AG04449 (cell line): ENCODE data around the gene CSNK2A1.
"Not testable (repeated sequence)": the region's sequence is repeated elsewhere in the genome, so short reads cannot be mapped to it uniquely, and the experiment has no call there.

ENCODE experiments used
- CTCF ChIA-PET: fragments of 350-600 bp; formaldehyde crosslinking; extraction: SDS; loops from one replicate; lab custom pipeline; 2021; ENCODE audit warnings: antibody characterized with exemption; lab: Yijun Ruan, JAX
- POLR2A ChIA-PET: fragments of 400-600, 350-600 bp; formaldehyde crosslinking; extraction: SDS; loops from one replicate; lab custom pipeline; 2020; ENCODE audit warnings: antibody characterized with exemption, inconsistent platforms; lab: Yijun Ruan, JAX
- DNase-seq: peaks from one replicate; pipeline ENCODE4 v3.0.0-alpha.2; 2010; ENCODE audit warnings: low read depth, low spot score
- H3K4me3 ChIP-seq: 2 replicates; pipeline ENCODE4 v1.5.1; 2011; ENCODE audit warnings: low read depth, mild to moderate bottlenecking, control low read depth, low read length
- TF ChIP-seq, protein P1 (sequence below): IDR thresholded peaks from one replicate; pipeline ENCODE4 v1.5.1; 2011; ENCODE audit warnings: mild to moderate bottlenecking, moderate library complexity, low read length, control low read depth, inconsistent platforms; ENCODE audit not compliant: insufficient read depth; ENCODE audit errors: missing control alignments

The CSNK2A1 gene

DNA sequence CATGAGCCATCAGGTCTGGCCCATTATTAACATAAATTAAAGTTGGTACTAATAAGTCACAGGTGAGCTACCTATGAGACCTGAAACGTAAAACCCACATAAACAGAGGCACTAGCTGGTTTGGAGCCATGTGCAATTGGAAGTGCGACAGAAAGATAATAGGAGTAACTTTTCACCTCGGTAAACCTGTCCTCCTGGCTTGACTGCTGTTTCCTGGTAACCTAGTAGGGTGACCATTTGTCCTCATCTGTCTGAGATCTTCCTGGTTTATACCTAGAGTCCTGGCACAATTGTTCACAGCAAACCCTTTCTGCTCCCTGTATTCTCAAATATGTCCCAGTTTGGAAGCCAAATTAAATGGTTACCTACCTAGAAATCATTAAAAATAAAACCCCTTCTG is 88.6 kb downstream of the CSNK2A1 start:
- ChIA-PET POLR2A (no interaction called here), CTCF (interaction anchor here (0.8 kb wide), 1 partner anchor 10 kb away, joined by 4 read pairs; no protein-coding TSS in a partner anchor)
- no peak overlapping the region for H3K4me3 ChIP-seq
- TF ChIP-seq, protein P1, sequence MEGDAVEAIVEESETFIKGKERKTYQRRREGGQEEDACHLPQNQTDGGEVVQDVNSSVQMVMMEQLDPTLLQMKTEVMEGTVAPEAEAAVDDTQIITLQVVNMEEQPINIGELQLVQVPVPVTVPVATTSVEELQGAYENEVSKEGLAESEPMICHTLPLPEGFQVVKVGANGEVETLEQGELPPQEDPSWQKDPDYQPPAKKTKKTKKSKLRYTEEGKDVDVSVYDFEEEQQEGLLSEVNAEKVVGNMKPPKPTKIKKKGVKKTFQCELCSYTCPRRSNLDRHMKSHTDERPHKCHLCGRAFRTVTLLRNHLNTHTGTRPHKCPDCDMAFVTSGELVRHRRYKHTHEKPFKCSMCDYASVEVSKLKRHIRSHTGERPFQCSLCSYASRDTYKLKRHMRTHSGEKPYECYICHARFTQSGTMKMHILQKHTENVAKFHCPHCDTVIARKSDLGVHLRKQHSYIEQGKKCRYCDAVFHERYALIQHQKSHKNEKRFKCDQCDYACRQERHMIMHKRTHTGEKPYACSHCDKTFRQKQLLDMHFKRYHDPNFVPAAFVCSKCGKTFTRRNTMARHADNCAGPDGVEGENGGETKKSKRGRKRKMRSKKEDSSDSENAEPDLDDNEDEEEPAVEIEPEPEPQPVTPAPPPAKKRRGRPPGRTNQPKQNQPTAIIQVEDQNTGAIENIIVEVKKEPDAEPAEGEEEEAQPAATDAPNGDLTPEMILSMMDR, result no peak
- no peak for DNase-seq

DNA sequence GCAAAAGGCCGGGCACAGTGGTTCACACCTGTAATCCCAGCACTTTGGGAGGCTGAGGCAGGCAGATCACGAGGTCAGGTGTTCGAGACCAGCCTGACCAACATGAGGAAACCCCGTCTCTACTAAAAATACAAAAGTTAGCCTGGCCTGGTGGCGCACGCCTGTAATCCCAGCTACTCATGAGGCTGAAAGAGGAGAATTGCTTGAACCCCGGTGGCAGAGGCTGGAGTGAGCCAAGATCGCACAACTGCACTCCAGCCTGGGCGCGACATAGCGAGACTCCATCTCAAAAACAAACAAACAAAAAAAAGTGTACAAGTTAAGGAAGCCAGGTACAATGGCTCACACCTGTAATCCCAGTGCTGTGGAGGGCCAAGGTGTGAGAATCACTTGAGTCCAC is 91.6 kb downstream of the CSNK2A1 start:
- H3K4me3 ChIP-seq, POLR2A ChIA-PET, DNase-seq, CTCF ChIA-PET: not testable (repeated sequence)

DNA sequence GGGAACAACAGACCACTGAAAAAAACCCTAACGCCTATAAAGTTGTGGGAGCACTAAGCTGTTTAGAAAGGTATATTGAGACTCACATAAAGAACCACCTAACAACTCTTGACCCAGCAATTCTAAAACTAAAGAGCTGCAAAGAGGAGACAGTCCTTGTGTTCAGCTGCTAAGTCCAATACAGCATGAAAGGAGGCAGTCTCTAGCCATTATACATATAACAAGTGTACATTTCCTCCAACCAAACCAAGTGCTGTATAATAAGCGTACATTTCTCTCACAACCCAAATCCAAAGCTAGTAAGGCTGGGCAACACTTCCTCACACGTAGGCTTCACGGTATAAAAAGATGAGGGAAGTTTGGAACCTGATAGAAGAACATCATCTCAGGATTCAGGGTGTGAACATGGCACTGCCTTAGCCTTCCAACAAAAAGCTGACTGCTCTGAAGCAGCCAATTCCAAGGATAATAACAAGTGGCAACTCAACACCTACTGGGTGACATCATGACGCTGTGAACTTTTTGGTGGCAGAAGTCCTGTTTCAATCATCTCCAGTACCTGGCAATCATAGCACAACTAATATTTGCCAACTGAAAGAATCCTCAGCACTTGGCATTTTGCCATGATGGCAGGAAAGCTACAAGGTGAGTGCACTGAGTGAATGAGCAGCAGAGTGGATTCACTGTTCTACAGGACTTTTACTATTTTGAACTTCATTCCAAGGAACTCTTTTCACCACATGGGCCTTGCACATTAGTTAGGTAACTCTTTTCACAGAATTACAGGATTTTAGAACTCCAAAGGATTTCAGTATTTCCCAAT is 97.9 kb downstream of the CSNK2A1 start:
- POLR2A ChIA-PET, result no interaction called here
- no peak for DNase-seq
- TF ChIP-seq, protein P1, result no peak
- CTCF ChIA-PET, result interaction anchor here (0.8 to 1.2 kb wide), 3 partner anchors 9 to 14 kb away, joined by 3 to 5 read pairs (median 4); no protein-coding TSS in a partner anchor
- H3K4me3 ChIP-seq, result no peak overlapping the region

DNA sequence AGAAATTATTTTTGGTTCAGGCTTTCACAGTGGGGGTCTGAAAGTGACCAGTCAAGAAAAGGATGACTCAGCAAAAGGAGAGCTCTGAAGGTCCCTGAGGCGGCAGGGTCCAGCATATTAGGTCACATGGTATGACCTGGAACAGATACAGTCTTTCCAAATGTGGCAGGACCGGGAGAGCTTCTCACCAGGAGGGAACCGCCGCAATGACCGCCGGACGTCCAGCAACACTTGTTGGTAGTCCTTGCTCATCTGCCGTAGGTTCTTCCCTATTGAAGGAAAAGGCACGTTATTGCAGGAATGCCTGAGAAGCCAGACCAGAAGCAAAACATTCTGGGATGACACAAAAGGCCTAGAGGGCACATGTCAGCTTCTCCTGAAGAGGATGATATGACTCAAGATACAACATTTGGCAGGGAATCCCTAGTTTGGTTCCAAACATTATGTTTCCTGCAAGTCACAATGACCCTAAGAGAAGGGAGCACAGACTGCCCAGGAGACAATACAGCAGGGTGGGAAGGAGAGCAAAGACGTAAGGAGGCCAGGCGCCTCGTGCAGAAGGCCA is 98.6 kb downstream of the CSNK2A1 start:
- H3K4me3 ChIP-seq, result no peak overlapping the region
- POLR2A ChIA-PET, result no interaction called here
- CTCF ChIA-PET, result interaction anchor here (0.8 to 1.2 kb wide), 3 partner anchors 10 to 13 kb away, joined by 3 to 5 read pairs (median 4); no protein-coding TSS in a partner anchor
- DNase-seq, result no peak
- TF ChIP-seq, protein P1, result no peak

DNA sequence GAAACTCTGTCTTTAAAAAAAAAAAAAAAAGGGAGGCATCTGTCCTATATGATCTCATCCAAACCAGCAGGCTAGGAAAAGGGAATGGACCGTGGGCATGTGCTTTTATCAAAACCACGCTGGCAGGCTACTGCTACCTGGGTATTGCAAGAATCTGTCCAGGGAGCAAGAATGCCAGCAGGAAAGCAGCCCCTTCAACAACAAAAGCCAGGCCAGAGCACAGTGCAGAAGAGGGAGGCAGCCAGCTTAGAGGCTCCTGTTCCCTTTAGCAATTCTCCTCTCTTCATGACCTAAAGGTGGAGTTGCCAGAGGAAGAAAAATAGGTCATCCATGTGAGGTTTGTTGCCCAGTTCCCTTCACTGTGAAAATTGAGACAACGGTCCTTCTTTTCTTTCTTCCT is 99.5 kb downstream of the CSNK2A1 start:
- DNase-seq, result no peak
- TF ChIP-seq, protein P1, result no peak
- no peak overlapping the region for H3K4me3 ChIP-seq
- CTCF ChIA-PET, result interaction anchor here (1.1 to 1.2 kb wide), 2 partner anchors 9 to 11 kb away, joined by 3 to 4 read pairs; no protein-coding TSS in a partner anchor
- POLR2A ChIA-PET, result no interaction called here

DNA sequence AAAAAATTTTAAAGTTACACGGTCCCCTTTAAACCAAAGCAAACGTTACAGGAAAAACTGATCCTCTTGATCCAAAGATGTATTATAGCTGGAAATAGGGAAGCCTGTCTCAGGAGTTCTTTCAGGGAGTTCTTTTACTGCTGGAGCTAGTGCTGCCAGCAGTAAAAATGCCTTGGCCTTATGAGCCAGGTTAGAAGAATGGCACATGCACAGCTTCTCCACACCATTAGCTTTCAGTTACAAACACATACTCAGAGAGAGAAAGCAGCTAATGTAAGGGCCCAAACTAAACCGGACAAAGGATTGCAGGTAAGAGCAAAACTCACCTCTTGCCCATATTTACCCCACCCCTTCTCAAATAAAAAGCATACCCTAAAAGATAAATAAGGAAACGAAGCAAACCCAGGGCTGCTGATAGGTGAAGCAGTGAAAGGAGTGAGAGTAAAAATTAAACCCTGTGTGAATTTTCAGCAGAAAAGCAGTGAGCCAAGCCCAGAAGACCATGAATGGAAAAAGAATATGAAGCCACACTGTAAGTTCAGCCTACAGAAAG is 100.3 kb downstream of the CSNK2A1 start:
- POLR2A ChIA-PET, result no interaction called here
- DNase-seq, result no peak
- no peak overlapping the region for H3K4me3 ChIP-seq
- CTCF ChIA-PET, result interaction anchor here (0.7 to 1.9 kb wide), 3 partner anchors 8 to 88 kb away, joined by 3 to 5 read pairs (median 4); no protein-coding TSS in a partner anchor
- TF ChIP-seq, protein P1, result no peak
